Germinal center (tissue), 1 donor: ENCODE measurements around the gene ZNF747.
A peak's percentile ranks its signal among the peaks of the same experiment; 100 is the strongest.

ENCODE experiments used
- DNase-seq: peaks from one replicate; pipeline ENCODE4 v3.0.0; 2012; ENCODE audit warnings: mixed read lengths, low spot score

ZNF747 gene

DNA sequence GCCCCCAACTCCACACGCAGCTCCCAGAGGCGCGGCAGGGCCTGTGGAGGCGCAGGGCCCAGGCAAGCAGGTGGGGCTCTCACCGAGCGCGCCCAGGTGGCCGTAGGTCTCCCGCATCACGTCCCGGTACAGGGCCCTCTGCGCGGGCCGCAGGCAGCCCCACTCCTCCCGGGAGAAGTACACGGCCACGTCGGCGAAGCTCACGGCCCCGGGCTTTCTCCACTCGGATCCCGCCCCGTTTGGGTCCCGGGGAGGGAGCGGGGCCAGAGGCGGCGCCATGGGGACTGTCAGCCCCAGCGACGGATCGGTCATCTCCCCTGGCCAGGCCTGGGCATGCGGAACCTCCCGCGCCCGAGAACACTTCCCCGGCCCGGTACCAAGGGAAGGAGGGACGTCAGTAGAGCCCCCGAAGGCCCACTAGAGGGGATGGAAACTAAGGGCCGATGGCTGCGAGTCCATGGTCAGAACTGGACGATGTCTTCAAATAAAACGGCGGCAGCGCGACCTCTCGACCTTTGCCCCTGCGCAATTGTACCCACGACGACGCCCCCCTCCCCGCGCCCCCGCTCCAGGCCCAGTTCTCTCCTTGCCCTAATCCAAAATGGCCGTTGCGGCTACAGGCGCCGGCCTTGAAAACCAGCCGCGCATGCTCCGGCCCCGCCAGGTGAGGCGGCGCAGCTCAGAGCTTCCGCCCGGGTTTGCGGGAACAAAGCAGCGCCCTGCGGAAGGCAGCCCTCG, at the start of gene ZNF747:
TSS of gene ZNF747 (minus strand) at position 491 of the 738 bp plus-strand sequence. CDS start at position 312, 179 bp downstream.
- peak; percentile 93 for DNase-seq

GRCh38 chr16:30582611-30583340, 48.1 kb upstream of the ZNF747 start:
- DNase-seq, result no peak

DNA sequence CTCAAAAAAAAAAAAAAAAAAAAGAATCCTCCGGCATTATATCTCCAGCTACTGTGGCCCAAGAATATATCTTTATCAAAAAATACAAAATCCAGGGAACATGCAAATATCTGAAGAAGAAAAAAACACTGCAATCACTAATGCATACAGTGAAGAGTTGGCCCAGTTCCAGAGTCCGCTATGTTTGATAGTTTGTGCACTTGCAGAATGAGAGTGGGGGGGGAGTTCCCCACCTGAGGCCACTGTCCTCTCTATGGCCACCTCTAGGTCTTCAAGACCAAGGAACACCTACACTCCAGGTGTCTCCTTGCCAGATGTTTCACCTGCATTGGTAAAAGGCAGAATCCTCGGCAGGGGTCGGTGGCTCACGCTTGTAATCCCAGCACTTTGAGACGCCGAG, 46.8 kb upstream of the ZNF747 start:
- DNase-seq, result no peak

GRCh38 chr16:30574678-30575077, 40.0 kb upstream of the ZNF747 start:
- DNase-seq, result no peak

- peak; percentile 98 for DNase-seq
These were observed 37.0 kb upstream of the ZNF747 start, which contains the start of gene ZNF688 for GRCh38 chr16:30571445-30572322. Gene ZNF688 (minus strand): TSS chr16:30571714. CDS start chr16:30571629, 85 bp downstream.

GRCh38 chr16:30570636-30571444, 36.2 kb upstream of the ZNF747 start:
- DNase-seq, result peak; percentile 36

GRCh38 chr16:30569746-30570635, 35.3 kb upstream of the ZNF747 start:
- no peak for DNase-seq

GRCh38 chr16:30569281-30569680, 34.6 kb upstream of the ZNF747 start:
- no peak for DNase-seq

- DNase-seq, result peak; percentile 26
These were observed 33.5 kb upstream of the ZNF747 start for GRCh38 chr16:30567991-30568638.

DNA sequence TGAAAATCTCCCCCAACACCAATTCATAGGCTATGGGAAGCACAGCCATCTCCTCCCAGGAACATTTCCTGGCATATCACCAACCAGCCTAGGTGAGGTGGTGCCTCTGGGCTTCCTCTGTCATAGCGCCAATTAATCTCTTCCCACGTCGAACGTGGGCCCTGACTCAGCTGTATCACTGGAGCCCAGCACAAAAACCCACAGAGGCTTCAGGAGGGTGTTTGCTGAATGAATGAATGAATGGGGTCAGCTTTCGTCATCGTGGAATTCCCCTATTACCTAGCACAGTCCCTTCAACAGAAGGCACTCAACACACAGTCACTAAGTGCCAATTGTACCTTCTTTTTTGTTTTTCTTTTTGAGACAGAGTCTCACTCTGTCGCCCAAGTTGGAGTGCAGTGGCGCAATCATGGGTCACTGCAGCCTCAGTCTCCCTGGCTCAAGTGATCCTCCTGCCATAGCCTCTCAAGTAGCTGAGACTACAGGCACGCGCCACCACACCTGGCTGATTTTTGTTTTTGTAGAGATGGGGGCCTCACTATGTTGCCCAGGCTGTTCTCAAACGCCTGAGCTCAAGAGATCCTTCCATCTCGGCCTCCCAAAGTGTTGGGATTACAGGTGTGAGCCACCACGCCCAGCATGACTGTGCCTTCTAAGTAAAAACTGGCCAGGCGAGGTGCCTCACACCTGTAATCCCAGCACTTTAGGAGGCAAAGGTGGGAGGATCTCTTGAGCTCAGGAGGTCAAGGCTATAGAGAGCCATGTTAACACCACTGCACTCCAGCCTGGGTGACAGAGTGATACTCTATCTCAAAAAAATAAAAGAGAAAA, 32.7 kb upstream of the ZNF747 start:
- DNase-seq, result no peak

DNA sequence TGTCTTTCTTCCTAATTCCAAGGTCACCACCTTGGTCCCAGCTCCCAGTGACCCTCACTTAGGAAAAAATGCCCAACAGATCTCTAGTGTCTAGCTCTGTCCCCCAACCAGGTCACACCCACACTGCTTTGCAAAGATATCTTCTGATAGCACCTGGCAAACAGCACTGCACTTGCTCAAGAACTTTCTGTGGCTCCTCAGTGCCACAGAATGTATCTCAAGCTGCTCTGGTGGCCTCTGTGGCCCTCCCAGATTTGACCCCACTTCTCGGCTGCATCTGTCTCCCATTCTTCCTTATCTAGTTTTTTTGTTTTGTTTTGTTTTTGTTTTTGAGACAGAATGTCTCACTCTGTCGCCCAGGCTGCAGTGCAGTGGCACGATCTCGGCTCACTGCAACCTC, 31.9 kb upstream of the ZNF747 start:
- no peak for DNase-seq

- no peak for DNase-seq
These were observed 31.3 kb upstream of the ZNF747 start for GRCh38 chr16:30565984-30566383.

DNA sequence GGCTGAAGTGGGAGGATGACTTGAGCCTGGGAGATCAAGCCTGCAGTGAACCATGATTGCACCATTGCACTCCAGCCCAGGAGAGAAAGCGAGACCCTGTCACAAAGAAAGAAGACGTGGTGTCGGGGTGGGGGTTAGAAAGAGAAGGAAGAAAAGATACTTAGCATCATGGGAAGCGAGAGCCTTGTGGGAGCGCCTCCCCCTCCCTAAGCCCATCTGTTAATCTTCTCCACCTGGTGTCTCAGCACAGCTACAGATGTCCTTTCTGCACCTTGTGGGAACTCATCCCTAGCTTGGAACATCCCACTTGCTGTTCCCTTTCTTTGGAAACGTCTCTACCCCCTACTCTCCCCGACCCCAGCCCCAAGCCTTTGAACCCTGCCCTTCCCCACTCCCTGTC, 30.9 kb upstream of the ZNF747 start:
- no peak for DNase-seq

GRCh38 chr16:30562021-30562420, 27.4 kb upstream of the ZNF747 start:
- no peak for DNase-seq

DNA sequence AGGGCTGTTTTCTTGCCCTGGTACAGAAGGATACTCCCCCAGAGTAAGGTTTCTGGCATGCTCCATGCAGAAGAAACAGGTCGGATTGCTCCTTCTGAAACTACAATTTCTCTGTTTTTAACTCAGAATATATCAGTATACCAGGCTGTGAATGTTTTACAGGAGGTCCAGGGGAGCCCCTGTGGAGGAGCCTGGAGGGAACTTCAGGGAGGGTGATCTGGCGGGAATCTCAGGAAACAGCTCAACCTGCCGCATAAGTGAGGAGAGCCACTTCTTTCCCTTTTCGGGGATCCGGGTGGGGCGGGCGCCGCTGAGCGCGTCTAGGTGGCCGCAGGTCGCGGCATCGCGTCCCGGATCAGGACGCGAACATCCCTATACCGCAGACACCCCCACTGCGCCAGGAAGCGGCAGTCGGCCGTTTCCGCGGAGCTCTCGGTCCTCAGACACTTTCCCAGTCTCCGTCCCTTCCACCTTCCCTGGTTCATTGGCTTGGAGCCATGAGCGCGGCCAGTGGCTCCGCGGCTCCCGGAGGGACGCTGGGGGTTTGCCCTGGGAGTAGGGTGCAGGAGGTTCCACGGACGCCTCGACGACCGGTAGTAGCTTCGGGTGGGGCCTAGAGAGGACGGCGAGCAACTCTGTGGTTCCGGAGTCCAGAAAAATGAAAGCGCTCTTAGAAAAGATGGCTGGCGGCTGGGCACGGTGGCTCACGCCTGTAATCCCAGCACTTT, 26.6 kb upstream of the ZNF747 start:
- DNase-seq, result peak; percentile 26

DNA sequence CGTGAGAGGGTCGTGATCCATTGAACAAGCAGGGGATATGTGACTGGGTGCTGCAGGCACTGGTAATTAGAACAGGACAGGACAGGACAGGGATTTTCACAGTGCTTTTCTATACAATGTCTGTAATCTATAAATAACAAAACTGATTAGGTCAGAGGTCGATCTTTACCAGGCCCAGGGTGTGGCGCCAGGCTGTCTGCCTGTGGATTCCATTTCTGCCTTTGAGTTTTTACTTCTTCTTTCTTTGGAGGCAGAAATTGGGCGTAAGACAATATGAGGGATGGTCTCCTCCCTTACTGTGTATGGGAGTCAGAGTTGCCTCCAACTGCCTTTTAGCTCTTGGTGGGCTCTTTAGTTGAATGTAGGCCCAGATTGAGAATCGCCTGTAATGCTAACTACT, 25.0 kb upstream of the ZNF747 start:
- DNase-seq, result no peak

DNA sequence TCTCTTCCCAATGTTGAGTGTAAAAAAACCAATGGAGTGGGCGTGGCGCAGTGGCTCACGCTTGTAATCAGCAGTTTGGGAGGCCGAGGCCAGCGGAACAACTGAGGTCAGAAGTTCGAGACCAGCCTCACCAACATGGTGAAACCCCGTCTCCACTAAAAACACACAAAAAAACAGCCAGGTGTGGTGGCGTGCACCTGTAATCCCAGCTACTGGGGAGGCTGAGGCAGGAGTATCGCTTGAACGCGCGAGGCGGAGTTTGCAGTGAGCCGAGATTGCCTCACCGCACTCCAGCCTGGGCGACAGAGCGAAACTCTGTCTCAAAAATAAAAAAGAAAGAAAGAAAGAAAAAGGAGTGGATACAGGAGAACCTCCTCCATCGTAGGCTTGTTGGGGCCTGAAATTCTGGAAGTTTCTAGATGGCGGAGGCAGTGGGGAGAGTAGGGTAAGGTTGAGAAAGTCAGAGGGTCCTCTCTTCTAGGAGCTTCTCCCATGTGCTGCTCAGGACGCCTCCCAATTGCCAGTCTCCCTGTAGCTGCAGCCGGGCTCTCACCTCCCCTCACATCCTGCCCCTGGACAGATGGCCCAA, 24.2 kb upstream of the ZNF747 start:
- DNase-seq, result no peak
